ENCODE measurements around the gene ITGB1. TPM values are rescaled to one million over a fixed set of nuclear protein-coding genes. Genes with fewer than 3 reads are reported as not detected.

Gene ITGB1
- total and polyA plus RNA-seq, 9 of the 15 experiments (the other 6 are each of a cell fraction or from before 2014, with no cell fraction given), result 40.2 to 194 (median 155) TPM

GRCh38 chr10:32980558-32981468 is 22.8 kb upstream of the ITGB1 start (continued):
- TF ChIP-seq, protein P1, sequence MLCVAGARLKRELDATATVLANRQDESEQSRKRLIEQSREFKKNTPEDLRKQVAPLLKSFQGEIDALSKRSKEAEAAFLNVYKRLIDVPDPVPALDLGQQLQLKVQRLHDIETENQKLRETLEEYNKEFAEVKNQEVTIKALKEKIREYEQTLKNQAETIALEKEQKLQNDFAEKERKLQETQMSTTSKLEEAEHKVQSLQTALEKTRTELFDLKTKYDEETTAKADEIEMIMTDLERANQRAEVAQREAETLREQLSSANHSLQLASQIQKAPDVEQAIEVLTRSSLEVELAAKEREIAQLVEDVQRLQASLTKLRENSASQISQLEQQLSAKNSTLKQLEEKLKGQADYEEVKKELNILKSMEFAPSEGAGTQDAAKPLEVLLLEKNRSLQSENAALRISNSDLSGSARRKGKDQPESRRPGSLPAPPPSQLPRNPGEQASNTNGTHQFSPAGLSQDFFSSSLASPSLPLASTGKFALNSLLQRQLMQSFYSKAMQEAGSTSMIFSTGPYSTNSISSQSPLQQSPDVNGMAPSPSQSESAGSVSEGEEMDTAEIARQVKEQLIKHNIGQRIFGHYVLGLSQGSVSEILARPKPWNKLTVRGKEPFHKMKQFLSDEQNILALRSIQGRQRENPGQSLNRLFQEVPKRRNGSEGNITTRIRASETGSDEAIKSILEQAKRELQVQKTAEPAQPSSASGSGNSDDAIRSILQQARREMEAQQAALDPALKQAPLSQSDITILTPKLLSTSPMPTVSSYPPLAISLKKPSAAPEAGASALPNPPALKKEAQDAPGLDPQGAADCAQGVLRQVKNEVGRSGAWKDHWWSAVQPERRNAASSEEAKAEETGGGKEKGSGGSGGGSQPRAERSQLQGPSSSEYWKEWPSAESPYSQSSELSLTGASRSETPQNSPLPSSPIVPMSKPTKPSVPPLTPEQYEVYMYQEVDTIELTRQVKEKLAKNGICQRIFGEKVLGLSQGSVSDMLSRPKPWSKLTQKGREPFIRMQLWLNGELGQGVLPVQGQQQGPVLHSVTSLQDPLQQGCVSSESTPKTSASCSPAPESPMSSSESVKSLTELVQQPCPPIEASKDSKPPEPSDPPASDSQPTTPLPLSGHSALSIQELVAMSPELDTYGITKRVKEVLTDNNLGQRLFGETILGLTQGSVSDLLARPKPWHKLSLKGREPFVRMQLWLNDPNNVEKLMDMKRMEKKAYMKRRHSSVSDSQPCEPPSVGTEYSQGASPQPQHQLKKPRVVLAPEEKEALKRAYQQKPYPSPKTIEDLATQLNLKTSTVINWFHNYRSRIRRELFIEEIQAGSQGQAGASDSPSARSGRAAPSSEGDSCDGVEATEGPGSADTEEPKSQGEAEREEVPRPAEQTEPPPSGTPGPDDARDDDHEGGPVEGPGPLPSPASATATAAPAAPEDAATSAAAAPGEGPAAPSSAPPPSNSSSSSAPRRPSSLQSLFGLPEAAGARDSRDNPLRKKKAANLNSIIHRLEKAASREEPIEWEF (CRISPR knock-in tag; IDR thresholded peaks at IDR 0.05), result no peak
- TF ChIP-seq FOXA1 (IDR thresholded peaks at IDR 0.05; ENCODE audit: borderline replicate concordance) (no peak), MEF2D (tag; conservative IDR thresholded peaks at IDR 0.05; ENCODE audit: low read depth) (peak; percentile 65; the same call in 1 of the 2 replicates), SETDB1 (IDR thresholded peaks at IDR 0.05; ENCODE audit: low read length) (no peak), CREBBP (IDR thresholded peaks at IDR 0.05; ENCODE audit: low read depth, low read length) (no peak), TGIF2 (CRISPR knock-in tag; IDR thresholded peaks at IDR 0.05) (0 out of 2 replicates have a peak, but pooled peaks have one; percentile 39), HNRNPK (IDR thresholded peaks at IDR 0.05; ENCODE audit: low read depth, low read length, poor library complexity, severe bottlenecking) (no peak), L3MBTL2 (IDR thresholded peaks at IDR 0.05) (peak; percentile 92), ZNF551 (CRISPR knock-in tag; IDR thresholded peaks at IDR 0.05) (no peak), MEF2A (IDR thresholded peaks at IDR 0.05; ENCODE audit: control insufficient read depth, low read depth, low read length) (no peak), XRCC5 (IDR thresholded peaks at IDR 0.05; ENCODE audit: low read depth, low read length) (peak; percentile 57; the same call in 1 of the 2 replicates), ZNF174 (CRISPR knock-in tag; IDR thresholded peaks at IDR 0.05) (no peak), ZC3H11A (IDR thresholded peaks at IDR 0.05; ENCODE audit: low read depth, low read length) (no peak), IRF9 (tag; IDR thresholded peaks at IDR 0.05) (no peak), ZFPM2 (CRISPR knock-in tag; IDR thresholded peaks at IDR 0.05) (no peak), SMARCB1 (IDR thresholded peaks at IDR 0.05; ENCODE audit: insufficient read length, low read depth) (no peak), COPS2 (conservative IDR thresholded peaks at IDR 0.05) (no peak)
- TF ChIP-seq, protein P2, sequence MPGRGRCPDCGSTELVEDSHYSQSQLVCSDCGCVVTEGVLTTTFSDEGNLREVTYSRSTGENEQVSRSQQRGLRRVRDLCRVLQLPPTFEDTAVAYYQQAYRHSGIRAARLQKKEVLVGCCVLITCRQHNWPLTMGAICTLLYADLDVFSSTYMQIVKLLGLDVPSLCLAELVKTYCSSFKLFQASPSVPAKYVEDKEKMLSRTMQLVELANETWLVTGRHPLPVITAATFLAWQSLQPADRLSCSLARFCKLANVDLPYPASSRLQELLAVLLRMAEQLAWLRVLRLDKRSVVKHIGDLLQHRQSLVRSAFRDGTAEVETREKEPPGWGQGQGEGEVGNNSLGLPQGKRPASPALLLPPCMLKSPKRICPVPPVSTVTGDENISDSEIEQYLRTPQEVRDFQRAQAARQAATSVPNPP (IDR thresholded peaks at IDR 0.05; ENCODE audit: borderline replicate concordance, insufficient read depth, insufficient read length), result no peak
- TF ChIP-seq, protein P3, sequence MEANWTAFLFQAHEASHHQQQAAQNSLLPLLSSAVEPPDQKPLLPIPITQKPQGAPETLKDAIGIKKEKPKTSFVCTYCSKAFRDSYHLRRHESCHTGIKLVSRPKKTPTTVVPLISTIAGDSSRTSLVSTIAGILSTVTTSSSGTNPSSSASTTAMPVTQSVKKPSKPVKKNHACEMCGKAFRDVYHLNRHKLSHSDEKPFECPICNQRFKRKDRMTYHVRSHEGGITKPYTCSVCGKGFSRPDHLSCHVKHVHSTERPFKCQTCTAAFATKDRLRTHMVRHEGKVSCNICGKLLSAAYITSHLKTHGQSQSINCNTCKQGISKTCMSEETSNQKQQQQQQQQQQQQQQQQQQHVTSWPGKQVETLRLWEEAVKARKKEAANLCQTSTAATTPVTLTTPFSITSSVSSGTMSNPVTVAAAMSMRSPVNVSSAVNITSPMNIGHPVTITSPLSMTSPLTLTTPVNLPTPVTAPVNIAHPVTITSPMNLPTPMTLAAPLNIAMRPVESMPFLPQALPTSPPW (CRISPR knock-in tag; IDR thresholded peaks at IDR 0.05), result peak; percentile 48; the same call in 1 of the 2 replicates
